Measurements from ENCODE around the gene SFMBT1.

Gene SFMBT1

GRCh38 chr3:53016236-53016635, 29.6 kb downstream of the SFMBT1 start:
- no peak for DNase-seq (ENCODE audit: low read depth)
- H3K4me3 ChIP-seq (ENCODE audit: low read depth, low read length): no peak overlapping the region
- TF ChIP-seq CTCF (IDR thresholded peaks at IDR 0.05; ENCODE audit: control insufficient read depth, extremely low read depth, insufficient read depth): no peak

- H3K4me3 ChIP-seq (ENCODE audit: low read depth, low read length): no peak overlapping the region
- no peak for TF ChIP-seq CTCF (IDR thresholded peaks at IDR 0.05; ENCODE audit: control insufficient read depth, extremely low read depth, insufficient read depth)
- DNase-seq (ENCODE audit: low read depth): peak; percentile 27
Measured at GRCh38 chr3:53011324-53011723, 34.5 kb downstream of the SFMBT1 start.

- TF ChIP-seq CTCF (IDR thresholded peaks at IDR 0.05; ENCODE audit: control insufficient read depth, extremely low read depth, insufficient read depth): no peak
- DNase-seq (ENCODE audit: low read depth): no peak
- no peak overlapping the region for H3K4me3 ChIP-seq (ENCODE audit: low read depth, low read length)
Measured at GRCh38 chr3:53009826-53010539, 35.9 kb downstream of the SFMBT1 start.

GRCh38 chr3:53008932-53009331, 36.9 kb downstream of the SFMBT1 start:
- no peak for TF ChIP-seq CTCF (IDR thresholded peaks at IDR 0.05; ENCODE audit: control insufficient read depth, extremely low read depth, insufficient read depth)
- DNase-seq (ENCODE audit: low read depth): no peak

GRCh38 chr3:53005854-53006513, 39.9 kb downstream of the SFMBT1 start:
- H3K4me3 ChIP-seq (ENCODE audit: low read depth, low read length): no peak overlapping the region
- no peak for TF ChIP-seq CTCF (IDR thresholded peaks at IDR 0.05; ENCODE audit: control insufficient read depth, extremely low read depth, insufficient read depth)
- DNase-seq (ENCODE audit: low read depth): peak; percentile 30

More at GRCh38 chr3:53008932-53009331, 36.9 kb downstream of the SFMBT1 start:
- no peak overlapping the region for H3K4me3 ChIP-seq (ENCODE audit: low read depth, low read length)

- no peak for TF ChIP-seq CTCF (IDR thresholded peaks at IDR 0.05; ENCODE audit: control insufficient read depth, extremely low read depth, insufficient read depth)
- H3K4me3 ChIP-seq (ENCODE audit: low read depth, low read length): no peak overlapping the region
- DNase-seq (ENCODE audit: low read depth): no peak
Measured at GRCh38 chr3:53005338-53005737, 40.5 kb downstream of the SFMBT1 start.

Measured in LNCaP clone FGC (cell line).